Stimulated activated CD8-positive, alpha-beta memory T cell treated with anti-CD3 and anti-CD28 coated beads, Interleukin-4, amount 100 ng/mL, for 24 hours (primary cell): ENCODE measurements around the gene RBM22.

ENCODE experiments used
- DNase-seq: peaks from one replicate; pipeline ENCODE4 v3.0.0-alpha.2; 2020; ENCODE audit warnings: low read depth

RBM22 gene

DNA sequence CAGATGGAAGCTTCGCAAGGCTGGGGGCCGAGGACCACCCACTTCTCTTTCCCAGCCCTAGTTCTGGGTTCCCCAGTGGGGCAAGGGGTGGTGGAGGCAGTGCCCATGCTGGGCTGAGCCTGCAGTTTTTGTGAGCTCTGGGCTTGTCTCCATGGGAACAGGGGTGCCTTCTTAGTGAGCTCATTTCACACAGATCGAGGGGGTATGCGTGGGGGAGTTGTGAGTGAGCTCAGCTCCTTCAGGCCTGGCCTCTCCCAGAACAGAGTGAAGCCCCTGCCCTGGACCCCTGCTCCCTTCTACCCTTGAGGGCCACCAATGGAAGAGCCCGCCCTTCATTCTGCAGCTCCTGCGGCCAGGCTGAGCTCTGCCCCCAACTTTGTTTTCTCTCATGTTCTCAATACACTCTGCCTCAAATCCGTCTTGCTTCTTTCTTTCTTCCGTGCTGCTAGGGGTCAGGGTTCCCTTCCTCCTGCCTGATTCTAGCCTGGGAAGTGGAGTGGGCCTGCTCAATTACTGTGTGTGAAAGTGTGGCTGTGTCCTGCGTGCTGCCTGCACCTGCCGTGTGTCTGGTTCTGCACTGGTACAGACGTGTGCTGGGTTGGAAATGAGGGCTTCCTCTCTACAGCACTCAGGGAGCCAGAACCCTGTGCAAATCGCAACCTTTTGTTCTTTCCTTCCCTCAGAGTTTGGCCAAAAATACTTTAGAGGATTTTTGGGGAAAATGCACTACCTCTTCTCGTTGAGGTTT is 48.8 kb downstream of the RBM22 start:
- DNase-seq: no peak

DNA sequence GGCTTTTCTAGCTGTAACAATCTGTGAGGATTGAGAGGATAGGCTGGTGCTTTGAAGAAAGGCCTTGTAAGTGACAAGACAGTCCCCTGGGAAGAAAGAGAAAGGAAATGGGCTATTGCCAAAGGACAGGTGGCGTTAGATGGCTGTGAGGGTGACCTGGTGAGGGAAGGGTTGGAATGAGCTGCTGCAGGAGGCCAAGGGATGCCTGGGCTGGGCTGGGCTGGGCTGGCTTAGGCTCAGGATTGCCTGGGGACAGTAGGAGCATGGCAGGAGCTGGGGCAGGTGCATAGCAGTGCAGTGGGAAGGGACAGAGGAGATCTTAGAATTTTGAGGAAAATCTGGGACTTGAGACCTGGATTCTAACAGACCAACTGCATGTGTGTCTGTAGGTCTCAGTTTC is 49.5 kb downstream of the RBM22 start:
- no peak for DNase-seq

DNA sequence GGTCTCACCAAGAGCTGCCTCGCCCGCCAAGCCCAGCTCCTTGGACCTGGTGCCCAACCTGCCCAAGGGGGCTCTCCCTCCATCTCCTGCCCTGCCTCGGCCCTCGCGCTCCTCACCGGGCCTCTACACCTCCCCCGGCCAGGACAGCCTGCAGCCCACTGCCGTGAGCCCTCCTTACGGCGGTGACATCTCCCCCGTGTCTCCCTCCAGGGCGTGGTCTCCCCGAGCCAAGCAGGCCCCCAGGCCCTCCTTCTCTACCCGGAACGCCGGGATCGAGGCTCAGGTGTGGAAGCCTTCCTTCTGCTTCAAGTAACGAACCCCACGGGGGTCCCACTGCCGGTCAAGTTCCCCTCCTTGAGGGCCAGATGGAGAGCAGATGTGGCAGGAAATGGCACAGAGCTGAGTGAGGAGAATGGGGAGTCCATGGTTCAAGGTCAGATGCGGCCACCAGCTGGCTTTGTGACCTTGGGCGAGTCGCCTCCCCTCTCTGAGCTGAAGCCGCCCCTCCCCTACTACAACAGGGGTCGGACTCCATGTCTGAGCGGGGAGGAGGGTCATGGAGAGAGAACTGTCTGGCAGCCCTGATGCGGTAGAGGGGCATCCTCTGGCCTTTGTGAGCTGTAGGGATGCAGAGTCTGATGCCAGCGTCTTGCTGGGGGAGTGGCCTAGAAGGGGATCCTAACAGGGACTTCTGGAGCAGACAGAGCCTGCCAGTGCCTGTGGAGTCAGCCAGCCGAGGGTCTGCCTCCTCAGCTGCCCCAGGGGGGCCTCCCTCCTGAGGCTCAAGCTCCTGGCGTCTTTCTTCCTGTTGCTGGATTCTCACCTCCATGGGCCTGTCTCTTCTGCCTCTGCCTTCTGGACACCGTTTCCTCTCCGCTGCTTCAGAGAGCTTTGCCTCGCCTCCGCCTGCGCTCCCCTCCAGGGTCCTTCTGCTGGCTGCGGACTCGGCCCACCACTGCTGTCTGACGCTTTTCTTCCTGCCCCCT is 50.5 kb downstream of the RBM22 start:
- DNase-seq: no peak

DNA sequence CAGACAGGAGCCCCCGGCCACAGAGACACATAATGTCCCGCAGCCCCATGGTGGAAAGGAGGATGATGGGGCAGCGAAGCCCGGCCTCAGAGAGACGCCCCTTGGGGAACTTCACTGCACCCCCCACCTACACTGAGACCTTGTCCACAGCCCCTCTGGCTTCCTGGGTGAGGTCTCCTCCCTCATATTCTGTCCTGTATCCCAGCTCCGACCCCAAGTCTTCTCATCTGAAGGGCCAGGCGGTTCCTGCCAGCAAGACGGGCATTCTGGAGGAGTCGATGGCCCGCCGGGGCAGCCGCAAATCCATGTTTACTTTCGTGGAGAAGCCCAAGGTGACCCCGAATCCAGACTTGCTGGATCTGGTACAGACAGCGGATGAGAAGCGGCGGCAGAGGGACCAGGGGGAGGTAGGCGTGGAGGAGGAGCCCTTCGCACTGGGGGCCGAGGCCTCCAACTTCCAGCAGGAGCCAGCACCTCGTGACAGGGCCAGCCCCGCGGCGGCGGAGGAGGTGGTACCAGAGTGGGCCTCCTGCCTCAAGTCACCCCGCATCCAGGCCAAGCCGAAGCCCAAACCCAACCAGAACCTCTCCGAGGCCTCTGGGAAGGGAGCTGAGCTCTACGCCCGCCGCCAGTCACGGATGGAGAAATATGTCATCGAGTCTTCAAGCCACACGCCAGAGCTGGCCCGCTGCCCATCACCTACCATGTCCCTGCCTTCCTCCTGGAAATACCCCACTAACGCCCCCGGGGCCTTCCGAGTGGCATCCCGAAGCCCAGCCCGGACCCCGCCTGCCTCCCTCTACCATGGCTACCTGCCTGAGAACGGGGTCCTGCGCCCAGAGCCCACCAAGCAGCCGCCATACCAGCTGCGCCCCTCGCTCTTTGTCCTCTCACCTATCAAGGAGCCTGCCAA is 51.5 kb downstream of the RBM22 start:
- no peak for DNase-seq

- no peak for DNase-seq
Measured at GRCh38 chr5:150648294-150649107, 52.4 kb downstream of the RBM22 start.

- DNase-seq: no peak
Measured at GRCh38 chr5:150647275-150648251, 53.3 kb downstream of the RBM22 start.

- DNase-seq: no peak
Measured at GRCh38 chr5:150645070-150645700, 55.7 kb downstream of the RBM22 start.

DNA sequence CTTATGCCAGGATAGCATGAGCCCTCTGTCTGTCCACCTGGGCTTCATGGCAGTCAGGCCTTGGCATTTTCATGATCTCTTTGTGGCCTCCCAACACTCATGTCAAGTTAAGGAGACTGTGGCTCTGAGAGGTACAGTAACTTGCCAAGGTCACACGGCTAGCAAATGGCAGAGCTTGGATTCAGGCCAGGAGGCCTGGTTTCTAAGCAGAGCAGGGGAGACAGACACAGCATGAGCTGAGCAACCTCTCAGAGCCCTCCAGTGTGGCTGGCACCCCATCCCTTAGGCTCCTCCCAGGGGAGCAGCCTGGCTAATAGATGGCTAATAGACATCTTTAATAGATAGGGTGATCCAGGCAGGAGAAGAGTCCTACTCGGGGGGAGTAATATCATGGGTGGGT is 56.3 kb downstream of the RBM22 start:
- DNase-seq: no peak

DNA sequence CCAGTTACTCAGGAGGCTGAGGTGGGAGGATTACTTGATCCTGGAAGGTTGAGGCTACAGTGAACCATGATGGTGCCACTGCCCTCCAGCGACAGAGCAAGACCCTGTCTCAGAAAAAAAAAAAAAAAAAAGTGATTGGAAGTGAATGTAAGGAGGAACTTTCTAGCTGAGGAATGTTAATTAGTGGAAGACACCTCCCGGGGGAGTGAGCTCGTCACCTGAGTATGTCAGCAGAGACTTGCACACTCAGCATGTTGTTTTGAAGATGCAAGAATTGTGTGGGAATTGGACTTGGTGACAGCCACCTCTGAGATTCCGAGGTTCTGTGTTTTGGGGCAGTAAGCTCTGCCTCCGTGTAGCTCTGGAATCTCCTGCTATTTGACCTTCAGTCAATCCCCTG is 56.8 kb downstream of the RBM22 start:
- DNase-seq: no peak

DNA sequence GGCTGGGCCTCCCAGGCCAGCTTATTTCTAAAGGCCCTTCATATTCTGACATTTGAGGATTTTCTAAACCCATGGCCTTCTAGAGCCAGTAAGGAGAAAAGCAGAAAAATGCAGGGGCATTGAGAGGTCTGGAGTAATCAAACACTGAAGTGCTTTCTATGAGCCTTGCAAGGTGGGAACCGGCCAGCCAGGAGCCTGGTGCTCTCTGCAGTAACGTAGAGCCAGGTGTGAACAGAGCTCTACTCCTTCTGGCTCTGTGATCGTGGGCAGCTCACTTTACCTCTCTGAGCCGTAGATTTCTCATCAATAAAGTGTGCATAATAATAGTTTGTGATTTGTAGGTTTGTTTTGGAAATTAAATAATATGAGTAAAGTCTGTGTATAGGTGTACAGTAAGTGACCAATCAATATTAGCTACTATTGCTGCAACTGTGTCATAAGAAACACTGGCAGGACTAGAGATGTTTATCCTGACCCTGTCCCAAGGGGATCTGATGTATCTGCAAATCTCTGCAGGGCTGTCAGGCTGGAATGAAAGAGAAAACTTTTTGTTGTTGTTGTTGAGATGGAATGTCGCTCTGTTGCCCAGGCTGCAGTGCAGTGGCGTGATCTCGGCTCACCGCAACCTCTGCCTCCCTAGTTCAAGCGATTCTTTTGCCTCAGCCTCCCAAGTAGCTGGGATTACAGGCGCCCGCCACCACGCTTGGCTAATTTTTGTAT is 57.7 kb downstream of the RBM22 start:
- no peak for DNase-seq

DNA sequence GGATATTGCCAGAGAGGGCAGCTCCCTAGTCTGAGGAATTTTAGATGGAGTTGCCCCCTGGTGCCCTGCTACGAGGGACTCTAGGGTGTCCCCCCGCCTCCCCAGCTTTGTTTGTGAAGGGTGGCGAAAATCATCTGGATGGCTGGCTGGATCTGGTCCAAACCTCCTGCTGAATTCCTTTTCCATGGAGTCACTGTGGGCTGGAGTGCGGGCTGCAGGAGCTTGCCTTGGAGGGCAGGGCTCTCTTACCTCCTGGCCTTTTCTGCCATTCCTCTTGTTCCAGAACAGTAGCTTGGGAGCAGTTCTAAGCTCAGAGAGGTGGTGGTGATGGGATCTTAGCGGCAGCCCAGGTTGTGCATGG is 58.3 kb downstream of the RBM22 start:
- DNase-seq: no peak

- no peak for DNase-seq
Measured at GRCh38 chr5:150641824-150642566, 58.9 kb downstream of the RBM22 start.

- no peak for DNase-seq
Measured at GRCh38 chr5:150641006-150641570, 59.8 kb downstream of the RBM22 start.
